HL-60/S4 treated with phorbol 12-myristate 13-acetate at 8.2 ng/mL for 4 days and 3 days (cell line): Measurements from ENCODE around the gene NFKBIB.

ENCODE experiments used
- in situ Hi-C: fragments of 300-500 bp; cut with MboI; formaldehyde crosslinking; loops from 2 replicates; pipeline ENCODE4 v1.15.0; 2022; ENCODE audit warnings: low sequenced_read_pairs

The NFKBIB gene

GRCh38 chr19:38901683-38902082 is 1.9 kb downstream of the NFKBIB start:
- in situ Hi-C loops, result loop anchor here (25.0 kb wide), 1 partner anchor 489 kb away; the partner anchor contains the start of gene FAM98C

GRCh38 chr19:38904581-38905539 is 5.1 kb downstream of the NFKBIB start:
- in situ Hi-C loops, result loop anchor here (25.0 kb wide), 1 partner anchor 493 kb away; the partner anchor contains the start of gene FAM98C

- in situ Hi-C loops, result loop anchor here (25.0 kb wide), 1 partner anchor 493 kb away; the partner anchor contains the start of gene FAM98C
These were observed 5.9 kb downstream of the NFKBIB start for GRCh38 chr19:38905620-38906019.

- in situ Hi-C loops, result loop anchor here (25.0 kb wide), 1 partner anchor 495 kb away; the partner anchor contains the start of gene FAM98C
These were observed 7.5 kb downstream of the NFKBIB start for GRCh38 chr19:38907227-38907626.

GRCh38 chr19:38907670-38908069 is 7.9 kb downstream of the NFKBIB start:
- in situ Hi-C loops, result loop anchor here (25.0 kb wide), 1 partner anchor 495 kb away; the partner anchor contains the start of gene FAM98C

- in situ Hi-C loops, result loop anchor here (25.0 kb wide), 1 partner anchor 497 kb away; the partner anchor contains the start of gene FAM98C
These were observed 9.1 kb downstream of the NFKBIB start for GRCh38 chr19:38908911-38909310.

GRCh38 chr19:38910488-38910887 is 10.7 kb downstream of the NFKBIB start:
- in situ Hi-C loops, result loop anchor here (25.0 kb wide), 1 partner anchor 498 kb away; the partner anchor contains the start of gene FAM98C

- in situ Hi-C loops, result loop anchor here (25.0 kb wide), 1 partner anchor 499 kb away; the partner anchor contains the start of gene FAM98C
These were observed 11.7 kb downstream of the NFKBIB start for GRCh38 chr19:38911388-38912001.

- in situ Hi-C loops, result loop anchor here (25.0 kb wide), 1 partner anchor 501 kb away; the partner anchor contains the start of gene FAM98C
These were observed 13.1 kb downstream of the NFKBIB start for GRCh38 chr19:38912600-38913514.

GRCh38 chr19:38913958-38914357 is 14.2 kb downstream of the NFKBIB start:
- in situ Hi-C loops, result loop anchor here (25.0 kb wide), 1 partner anchor 502 kb away; the partner anchor contains the start of gene FAM98C

- in situ Hi-C loops, result loop anchor here (25.0 kb wide), 1 partner anchor 503 kb away; the partner anchor contains the start of gene FAM98C
These were observed 15.9 kb downstream of the NFKBIB start for GRCh38 chr19:38915329-38916321.

- in situ Hi-C loops, result loop anchor here (25.0 kb wide), 1 partner anchor 505 kb away; the partner anchor contains the start of gene FAM98C
These were observed 17.7 kb downstream of the NFKBIB start for GRCh38 chr19:38917516-38917915.

GRCh38 chr19:38917921-38918491 is 18.2 kb downstream of the NFKBIB start:
- in situ Hi-C loops, result loop anchor here (25.0 kb wide), 1 partner anchor 506 kb away; the partner anchor contains the start of gene FAM98C

- in situ Hi-C loops, result loop anchor here (25.0 kb wide), 1 partner anchor 506 kb away; the partner anchor contains the start of gene FAM98C
These were observed 18.8 kb downstream of the NFKBIB start for GRCh38 chr19:38918526-38918925.

GRCh38 chr19:38919837-38920601 is 20.2 kb downstream of the NFKBIB start:
- in situ Hi-C loops, result loop anchor here (25.0 kb wide), 1 partner anchor 508 kb away; the partner anchor contains the start of gene FAM98C

GRCh38 chr19:38920602-38921419 is 21.0 kb downstream of the NFKBIB start:
- in situ Hi-C loops, result loop anchor here (25.0 kb wide), 1 partner anchor 509 kb away; the partner anchor contains the start of gene FAM98C
